Upper lobe of left lung (tissue), 4 donors: ENCODE data around the gene MESP2.

ENCODE experiments used
- CTCF ChIP-seq, 6 experiments: fragments of 450-650 bp in 4 of 6; fragments of 200-600 bp in 2 of 6; sonication (generic) in 2 of 6; IDR thresholded peaks; one replicate each; pipeline ENCODE4 v1.5.1; 2016 to 2019; ENCODE audit warnings: antibody characterized with exemption in 6 of 6
- POLR2A ChIP-seq, 4 donors: fragments of 450-650 bp; IDR thresholded peaks; one replicate each; pipeline ENCODE4 v1.5.1; 2016 to 2017; ENCODE audit warnings: antibody characterized with exemption in 4 of 4, mild to moderate bottlenecking in 2 of 4

DNA sequence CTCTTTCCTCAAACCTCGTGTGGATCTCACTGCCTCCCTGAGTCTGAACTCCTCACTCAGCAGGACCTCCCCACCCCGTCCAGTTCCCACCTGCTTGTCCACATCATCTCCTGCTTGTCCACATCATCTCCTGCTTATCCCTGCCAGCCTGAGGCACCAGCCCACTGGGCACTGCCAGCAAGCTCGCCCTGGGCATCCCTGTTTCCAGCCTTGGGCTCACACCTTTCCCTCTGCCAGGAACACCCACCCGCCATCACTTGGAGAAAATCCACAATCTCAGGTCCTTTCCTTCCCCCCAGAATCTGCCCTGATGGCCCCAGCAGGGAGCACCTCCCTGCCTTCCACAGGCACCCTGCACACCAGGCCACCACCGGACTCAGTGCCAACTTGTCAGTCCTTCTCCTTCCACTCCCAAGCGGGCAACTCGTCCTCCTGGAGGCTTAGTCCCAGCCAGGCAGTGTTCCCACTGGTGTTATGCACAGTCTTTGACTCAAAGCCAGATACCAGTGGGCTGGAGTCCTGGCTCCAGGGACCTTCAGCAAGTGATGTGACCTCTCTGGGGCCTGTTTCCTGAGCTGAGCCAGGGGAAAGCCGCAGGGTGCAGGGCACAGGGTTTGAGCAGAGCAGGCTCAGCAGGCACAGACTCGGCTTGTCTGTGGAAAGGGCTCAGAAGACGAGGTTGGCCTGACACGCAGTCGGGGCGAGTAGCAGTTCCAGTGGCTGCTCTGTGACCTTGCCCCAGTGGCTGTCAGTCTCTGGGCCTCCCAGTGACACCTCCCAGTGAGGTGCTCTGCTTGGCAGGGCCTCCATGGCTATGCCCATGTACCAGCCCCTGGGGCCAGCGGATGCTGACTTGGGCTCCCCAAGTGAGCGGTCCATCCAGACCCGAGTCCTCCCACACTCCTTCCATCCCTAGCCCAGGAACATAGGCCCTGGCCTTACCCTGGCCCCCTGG, 9.5 kb upstream of the MESP2 start:
- TF ChIP-seq POLR2A (IDR thresholded peaks at IDR 0.05) (no peak), CTCF (IDR thresholded peaks at IDR 0.05) (no peak)
